CD4-positive, alpha-beta T cell treated with Interleukin-17A for 1 hour (primary cell): ENCODE measurements around the gene LAPTM4A.
"Not testable (repeated sequence)": the region's sequence is repeated elsewhere in the genome, so short reads cannot be mapped to it uniquely, and the experiment has no call there.

Source experiments
- DNase-seq: peaks from one replicate; pipeline ENCODE4 v3.0.0-alpha.2; 2020

LAPTM4A gene

GRCh38 chr2:20051532-20052228 is at the start of gene LAPTM4A:
Gene LAPTM4A, minus strand, starts transcription at chr2:20051628. Its CDS starts 108 bp downstream, at chr2:20051520.
- DNase-seq, result peak; percentile 99

- DNase-seq, result no peak
Observed at GRCh38 chr2:20100711-20101110, 49.3 kb upstream of the LAPTM4A start.

- no peak for DNase-seq
Observed at GRCh38 chr2:20099780-20100179, 48.4 kb upstream of the LAPTM4A start.

DNA sequence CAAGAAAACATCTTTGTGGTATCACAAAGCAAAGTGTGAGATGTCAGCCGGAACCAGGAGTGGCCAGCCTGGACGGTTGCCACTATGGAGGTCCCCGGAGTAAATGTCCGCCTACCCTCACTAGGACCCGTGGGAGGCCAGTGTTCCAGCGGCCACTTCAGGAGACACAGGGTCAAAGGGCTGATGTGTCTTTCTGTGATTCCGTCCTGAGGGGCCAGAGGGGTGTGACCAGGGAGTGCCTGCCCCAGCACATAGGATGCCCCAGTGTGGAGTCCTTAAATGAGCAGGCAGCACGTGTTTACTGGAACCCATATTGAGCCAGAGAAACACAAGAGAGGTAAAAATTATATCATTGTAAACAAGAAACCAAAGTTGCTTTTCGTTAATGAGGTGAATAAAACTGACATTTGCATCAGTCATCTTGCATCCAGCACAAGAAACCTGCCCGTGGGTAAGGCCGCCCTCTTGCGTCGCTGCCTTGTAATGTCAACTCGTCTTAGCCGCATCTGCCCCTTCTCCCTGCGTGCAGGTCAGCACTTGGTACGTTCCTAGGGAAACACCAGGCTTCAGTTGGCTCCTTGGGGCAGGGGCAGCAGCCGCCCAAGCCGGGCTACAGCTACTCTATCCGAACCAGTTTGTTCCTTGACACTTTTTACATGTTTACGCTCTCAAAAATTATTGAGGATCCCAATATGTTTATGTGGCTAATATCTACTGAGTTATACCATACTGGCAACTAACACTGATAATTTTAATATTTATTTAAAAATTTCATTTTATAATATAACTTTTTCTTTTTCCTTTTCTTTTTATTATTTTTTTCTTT is 46.7 kb upstream of the LAPTM4A start:
- peak; percentile 73 for DNase-seq

- no peak for DNase-seq
Observed at GRCh38 chr2:20095469-20095868, 44.0 kb upstream of the LAPTM4A start.

- DNase-seq, result no peak
Observed at GRCh38 chr2:20094955-20095354, 43.5 kb upstream of the LAPTM4A start.

DNA sequence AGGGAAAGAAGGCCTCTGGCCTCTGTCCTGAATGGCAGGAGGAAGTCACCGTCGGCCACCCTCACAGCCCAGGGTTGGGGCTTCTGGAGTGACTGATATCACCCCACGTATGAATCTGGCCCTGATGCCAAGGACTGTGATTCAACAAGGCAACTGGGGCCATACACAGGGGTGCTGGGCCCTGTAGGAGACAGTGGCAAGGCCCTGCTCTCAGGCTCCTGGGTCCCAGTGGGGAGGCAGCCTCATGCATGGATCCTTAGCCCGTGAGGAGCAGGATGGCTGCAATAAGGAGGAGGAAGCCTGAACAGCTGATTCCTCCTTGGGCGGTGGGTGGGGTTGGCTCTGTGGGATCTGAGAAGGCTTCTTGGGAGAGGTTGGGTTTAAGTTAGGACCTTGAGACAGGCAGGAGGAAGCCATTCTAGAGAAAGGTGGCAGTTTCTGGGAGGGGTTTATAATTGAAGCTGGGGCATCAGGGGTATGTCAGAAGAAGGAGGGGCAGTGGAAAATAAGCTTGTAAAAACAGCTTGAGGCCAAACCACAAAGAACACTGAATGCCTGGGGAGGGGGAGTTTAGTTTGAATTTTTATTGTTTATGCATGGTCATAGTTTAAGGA is 42.8 kb upstream of the LAPTM4A start:
- no peak for DNase-seq

DNA sequence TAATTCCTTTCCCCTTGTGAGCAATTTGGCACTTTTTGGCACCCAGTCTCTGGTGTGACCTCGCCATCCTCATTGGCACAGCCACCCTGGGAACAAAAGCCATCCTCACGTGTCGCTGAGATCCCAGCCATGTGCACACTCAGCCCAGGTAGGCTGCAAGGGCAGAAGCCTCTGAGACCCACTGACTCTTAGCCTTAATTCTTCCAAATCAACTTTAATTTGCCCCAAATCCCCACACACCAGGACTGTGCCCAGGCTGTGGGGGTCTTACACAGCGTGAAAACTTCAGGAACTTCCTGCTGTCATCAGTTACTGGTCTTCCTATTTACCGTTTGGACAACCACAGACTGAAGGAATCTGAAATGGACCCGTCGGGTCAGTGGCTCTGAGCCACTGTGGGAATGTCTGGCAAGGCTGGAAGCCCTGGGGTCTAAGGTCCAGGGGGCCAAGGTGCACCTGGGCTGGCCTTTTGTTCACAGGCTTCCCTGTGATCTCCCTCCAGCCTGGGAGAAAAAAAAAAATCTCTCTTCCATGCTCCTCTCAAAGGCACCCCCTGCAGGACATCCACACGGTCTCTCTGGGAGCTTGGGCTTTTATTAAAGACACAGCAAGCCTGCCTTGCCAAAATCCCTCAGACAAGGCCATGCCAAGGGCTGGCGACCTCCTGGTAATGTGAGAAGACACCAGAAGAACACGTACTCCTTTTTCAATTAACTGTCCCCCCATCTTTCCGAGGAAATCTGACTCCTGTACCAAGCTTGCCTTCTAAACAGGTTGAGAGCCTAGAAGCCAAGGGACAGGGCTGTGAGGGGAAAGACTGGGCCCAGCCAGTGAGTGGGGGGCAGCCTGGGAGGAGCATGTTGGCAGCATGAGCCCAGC is 42.1 kb upstream of the LAPTM4A start:
- DNase-seq, result no peak

- no peak for DNase-seq
Observed at GRCh38 chr2:20092901-20093235, 41.4 kb upstream of the LAPTM4A start.

DNA sequence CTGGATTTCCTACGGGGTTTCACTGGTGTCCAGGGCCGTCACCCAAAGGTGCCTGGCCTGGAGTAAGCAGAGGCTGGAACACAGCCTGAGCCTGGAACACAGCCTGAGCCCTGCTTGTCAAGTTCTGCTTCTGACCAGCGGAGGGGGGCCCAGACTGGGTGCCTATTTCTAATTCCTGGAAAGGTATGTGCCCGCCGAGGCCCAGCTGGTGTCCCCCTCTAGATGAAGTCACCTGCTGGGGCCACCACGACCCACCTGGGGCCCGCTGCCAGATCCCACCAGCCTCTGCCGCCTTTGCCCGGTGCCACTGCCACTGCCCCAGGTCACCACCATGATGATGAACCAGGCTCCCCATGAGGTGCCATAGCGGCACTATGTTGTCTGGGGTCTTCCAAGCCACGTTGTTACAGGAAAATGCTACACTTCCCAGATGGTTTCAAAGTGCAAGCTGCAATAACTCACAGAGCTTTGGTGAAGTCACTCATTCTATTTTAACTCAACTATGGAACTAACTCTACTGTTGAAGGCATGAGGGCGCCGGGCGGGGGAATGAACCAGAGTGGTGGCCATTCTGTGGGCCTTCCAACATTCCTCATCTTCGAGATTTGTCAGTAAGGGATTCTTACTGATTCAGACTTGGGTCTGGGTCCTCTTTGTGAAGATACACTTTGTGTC is 40.9 kb upstream of the LAPTM4A start:
- DNase-seq, result no peak

- no peak for DNase-seq
Observed at GRCh38 chr2:20091305-20091991, 40.0 kb upstream of the LAPTM4A start.

DNA sequence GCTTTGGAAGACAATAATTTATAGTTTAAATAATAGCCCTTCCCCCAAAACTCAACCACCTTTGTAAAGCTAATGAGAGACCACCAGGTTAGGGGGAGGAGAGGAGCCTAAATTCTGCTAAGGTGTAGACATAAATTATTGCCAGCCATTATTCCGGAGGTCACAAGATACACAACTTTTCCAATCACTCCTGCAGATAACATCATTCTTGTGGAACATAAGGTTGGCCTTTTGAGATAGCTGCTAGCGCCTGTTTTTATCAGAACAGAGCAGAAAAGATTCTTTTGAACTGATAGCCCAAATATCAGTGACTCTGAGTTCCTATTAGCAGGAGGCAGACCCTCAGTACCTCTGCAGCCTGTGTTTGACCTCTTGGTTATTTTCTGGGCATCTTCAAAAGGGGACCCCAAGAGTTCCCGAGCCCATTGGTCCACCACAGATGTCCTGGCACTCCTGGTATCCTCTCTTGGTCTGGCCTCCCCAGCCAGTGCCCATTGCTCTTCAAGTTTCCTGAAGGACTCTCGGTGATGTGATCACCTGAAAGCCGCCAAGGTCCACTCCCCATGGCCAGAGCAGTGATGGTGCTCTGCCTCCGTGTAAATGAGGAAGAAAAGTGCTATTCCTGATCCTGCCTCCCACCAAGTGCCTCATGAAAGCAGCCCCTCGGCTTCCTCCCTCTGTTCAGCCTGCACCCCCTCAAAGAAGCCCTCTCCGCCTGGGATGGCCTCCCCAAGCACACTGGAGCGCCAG is 38.5 kb upstream of the LAPTM4A start:
- DNase-seq, result no peak

DNA sequence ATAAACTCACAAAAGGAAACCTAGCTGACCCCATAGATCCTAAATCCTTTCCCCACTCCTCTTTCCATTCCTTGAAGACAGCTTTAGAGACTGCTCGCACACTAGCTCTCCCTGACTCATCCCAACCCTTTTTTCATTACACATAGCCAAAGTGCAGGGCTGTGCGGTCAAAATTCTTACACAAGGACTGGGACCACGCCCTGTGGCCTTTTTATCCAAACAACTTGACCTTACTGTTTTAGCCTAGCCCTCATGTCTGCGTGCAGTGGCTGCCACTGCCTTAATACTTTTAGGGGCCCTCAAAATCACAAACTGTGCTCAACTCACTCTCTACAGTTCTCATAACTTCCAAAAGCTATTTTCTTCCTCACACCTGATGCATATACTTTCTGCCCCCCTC is 34.5 kb upstream of the LAPTM4A start:
- DNase-seq, result not testable (repeated sequence)

DNA sequence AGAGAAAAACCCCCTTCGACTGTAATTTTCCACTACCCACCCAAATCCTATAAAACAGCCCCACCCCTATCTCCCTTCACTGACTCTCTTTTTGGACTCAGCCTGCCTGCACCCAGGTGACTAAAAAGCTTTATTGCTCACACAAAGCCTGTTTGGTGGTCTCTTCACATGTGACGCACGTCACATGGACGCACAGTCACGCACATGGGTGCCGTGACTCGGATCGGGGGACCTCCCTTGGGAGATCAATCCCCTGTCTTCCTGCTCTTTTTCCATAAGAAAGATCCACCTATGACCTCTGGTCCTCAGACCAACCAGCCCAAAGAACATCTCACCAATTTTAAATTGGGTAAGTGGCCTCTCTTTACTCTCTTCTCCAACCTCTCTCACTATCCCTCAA is 31.4 kb upstream of the LAPTM4A start:
- DNase-seq, result not testable (repeated sequence)

GRCh38 chr2:20081841-20082240 is 30.4 kb upstream of the LAPTM4A start:
- DNase-seq, result no peak

DNA sequence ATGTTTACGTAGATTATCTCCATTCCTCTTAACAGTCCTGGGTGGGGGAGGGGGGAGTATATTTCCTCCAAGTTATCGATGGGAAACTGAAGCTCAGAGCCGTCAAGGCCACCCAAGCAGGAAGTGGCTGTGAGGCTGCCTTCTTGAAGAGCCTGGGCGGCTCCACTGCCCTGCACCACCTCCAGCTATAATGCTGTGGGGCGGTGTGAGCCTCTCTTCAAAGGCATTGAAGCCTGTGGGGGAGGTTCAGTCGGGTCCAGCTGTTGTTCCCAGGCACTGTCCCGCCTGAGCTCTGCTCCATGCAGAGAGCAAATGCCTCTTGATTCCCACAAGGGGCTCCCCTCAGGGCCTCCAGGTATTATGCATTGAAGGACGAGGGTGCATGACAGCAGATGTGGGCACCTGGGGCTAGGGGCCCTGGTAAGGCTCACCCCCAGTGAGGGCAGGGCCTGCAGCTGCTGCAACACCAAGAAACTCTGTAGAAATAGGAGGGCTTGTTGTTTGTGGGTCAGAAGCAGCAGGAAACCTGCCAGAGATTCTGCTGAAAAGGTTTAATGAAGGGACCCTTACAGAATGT is 29.5 kb upstream of the LAPTM4A start:
- DNase-seq, result no peak

GRCh38 chr2:20080428-20080827 is 29.0 kb upstream of the LAPTM4A start:
- DNase-seq, result no peak

DNA sequence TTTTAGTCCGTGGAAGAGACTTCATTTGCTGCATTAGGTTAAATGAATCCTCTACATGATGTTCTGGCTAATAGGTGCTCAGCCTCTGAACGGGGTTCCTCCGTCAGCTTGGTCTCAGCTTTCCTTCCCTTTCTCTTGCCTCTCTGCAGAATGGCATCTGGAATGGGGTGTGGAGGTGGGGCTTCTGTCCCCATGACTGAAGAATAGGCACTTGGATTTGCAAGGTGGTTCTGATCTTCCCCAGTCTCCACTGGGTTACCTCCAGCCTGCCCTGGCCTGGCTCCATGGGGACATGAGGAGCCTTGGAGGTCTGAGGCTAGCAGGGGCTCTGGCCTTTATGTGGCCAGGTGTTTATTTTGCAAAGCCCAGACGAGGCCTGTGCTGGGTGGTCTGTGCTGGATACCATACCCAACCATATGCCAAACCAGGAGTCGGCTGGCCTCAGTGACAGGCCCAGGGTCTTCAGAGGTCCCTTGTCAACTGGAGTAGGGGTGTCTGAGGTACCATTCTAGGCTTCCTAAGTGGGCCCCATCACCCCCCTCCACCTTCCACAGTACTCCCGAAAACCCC is 28.2 kb upstream of the LAPTM4A start:
- no peak for DNase-seq

- no peak for DNase-seq
Observed at GRCh38 chr2:20077411-20077940, 26.0 kb upstream of the LAPTM4A start.

GRCh38 chr2:20076757-20077156 is 25.3 kb upstream of the LAPTM4A start:
- no peak for DNase-seq
